Cardiac fibroblast (primary cell): Measurements from ENCODE around the gene EIF2A.

Experiments
- DNase-seq, 2 donors: peaks; one replicate each; pipeline versions ENCODE4 v3.0.0 to v3.0.0-alpha.2; 2010; ENCODE audit warnings: low read depth in 2 of 2
- H3K4me3 ChIP-seq, 2 donors: replicated peaks in 1 of 2; 1 replicate in 1 of 2; 2 replicates in 1 of 2; pipeline ENCODE4 v1.5.1; 2011; ENCODE audit warnings: low read depth in 2 of 2, low read length in 2 of 2, mild to moderate bottlenecking in 2 of 2, moderate library complexity in 1 of 2
- TF ChIP-seq, protein P1 (sequence below): IDR thresholded peaks from one replicate; pipeline ENCODE4 v1.5.1; 2011; ENCODE audit warnings: low read depth, mild to moderate bottlenecking, low read length, inconsistent platforms

Gene EIF2A

DNA sequence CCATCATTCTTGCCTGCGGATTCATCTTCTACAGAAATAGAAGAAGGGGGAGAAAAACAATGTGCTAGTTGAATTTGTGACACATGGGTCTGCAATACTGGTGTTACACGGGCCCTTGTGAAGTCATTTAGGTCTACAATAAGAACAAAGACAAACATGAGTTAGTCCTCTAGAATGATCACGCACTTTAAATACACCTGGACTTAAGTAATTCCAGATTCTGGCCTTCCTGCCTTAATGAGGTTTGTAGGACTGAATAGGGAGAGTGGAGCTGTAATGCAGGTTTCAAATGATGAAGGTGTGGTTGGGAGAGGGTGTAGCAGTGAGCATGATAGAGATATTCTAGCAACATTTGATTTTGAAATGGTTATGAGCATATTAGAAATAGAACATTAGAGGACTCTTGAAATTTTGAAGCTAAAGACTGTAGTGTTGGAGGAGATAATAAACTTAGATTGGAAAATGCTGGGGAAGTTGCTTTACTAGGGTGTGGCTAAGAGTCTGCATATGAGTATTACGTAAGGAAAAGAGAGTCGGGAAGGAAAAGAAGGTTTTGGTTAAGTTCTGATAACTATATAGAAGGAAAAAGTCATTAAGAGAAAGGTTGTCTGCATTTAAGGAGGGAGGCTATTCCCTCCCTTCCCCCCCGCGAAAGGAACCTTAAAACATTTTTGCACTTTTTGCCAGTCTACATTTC lies 606 bp downstream of the EIF2A start:
- peak overlapping the region; percentile 89 to 97 for H3K4me3 ChIP-seq
- peak; percentile 37 to 53 for DNase-seq
- TF ChIP-seq, protein P1, sequence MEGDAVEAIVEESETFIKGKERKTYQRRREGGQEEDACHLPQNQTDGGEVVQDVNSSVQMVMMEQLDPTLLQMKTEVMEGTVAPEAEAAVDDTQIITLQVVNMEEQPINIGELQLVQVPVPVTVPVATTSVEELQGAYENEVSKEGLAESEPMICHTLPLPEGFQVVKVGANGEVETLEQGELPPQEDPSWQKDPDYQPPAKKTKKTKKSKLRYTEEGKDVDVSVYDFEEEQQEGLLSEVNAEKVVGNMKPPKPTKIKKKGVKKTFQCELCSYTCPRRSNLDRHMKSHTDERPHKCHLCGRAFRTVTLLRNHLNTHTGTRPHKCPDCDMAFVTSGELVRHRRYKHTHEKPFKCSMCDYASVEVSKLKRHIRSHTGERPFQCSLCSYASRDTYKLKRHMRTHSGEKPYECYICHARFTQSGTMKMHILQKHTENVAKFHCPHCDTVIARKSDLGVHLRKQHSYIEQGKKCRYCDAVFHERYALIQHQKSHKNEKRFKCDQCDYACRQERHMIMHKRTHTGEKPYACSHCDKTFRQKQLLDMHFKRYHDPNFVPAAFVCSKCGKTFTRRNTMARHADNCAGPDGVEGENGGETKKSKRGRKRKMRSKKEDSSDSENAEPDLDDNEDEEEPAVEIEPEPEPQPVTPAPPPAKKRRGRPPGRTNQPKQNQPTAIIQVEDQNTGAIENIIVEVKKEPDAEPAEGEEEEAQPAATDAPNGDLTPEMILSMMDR: no peak

DNA sequence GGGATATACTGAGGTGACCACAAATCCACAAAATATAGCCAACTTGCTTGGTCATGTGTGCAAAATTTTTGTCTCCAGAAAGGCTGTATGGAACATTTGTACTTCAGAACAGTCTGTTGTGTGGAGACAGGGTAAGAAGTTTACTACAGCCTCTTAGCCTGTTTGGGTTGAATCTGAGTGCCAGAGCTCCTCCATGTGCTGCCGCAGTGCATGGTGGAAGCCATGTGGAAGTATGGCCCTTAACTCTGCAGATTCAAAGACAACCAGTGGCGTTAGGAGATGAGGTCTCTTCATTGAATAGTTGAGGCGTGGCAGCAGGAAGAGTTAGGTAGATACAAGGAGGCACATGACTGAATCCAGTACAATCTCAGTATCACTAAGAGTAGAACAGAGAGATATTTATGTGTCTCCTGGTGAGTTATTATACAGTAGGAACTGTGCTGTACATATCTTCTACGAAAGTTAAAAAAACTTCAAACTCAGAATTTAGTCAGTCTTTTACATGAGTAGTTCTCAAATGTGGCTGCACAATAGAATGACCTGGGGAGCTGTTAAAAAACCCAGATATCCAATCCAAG lies 9.4 kb downstream of the EIF2A start:
- no peak for DNase-seq
- TF ChIP-seq, protein P1: no peak

DNA sequence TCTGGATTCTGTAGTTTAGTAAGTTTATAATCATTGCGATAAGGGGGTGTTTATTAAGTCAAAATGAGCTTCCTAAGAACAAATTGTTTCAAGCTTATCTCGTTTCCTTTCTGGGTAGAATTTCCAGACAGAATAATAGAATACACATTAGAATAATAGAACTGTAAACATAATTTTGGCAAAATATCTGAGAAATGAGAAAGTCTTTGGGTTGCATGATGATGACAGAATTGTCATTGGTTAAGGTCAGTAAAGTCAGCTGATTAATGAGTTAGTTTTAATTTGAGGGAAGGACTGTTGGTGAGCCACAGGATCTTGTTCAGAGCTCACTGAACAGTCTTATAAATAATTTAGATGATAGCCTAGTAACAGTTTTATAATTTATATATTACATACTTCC lies 10.2 kb downstream of the EIF2A start:
- H3K4me3 ChIP-seq: no peak overlapping the region
- TF ChIP-seq, protein P1: no peak
- DNase-seq: no peak

More for the DNA sequence above, 9.4 kb downstream of the EIF2A start:
- no peak overlapping the region for H3K4me3 ChIP-seq

DNA sequence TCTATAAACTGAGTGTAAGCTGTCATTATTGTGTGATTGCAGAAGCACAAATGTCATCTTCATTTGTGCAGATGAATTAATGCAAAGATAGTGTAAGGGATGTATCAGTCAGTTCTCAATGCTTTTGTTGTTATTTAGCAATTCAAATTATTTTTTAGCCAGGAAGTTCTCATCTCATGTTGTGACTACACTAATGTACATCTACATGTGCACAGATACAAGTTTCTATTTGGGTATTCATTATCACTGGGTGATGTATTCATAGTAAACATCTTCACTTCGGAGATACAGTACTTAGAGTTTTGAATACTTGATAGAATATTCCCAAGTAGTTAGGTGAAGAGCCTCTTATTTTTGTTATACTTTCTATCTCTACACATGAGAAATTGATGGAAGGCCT lies 11.1 kb downstream of the EIF2A start:
- TF ChIP-seq, protein P1: no peak

DNA sequence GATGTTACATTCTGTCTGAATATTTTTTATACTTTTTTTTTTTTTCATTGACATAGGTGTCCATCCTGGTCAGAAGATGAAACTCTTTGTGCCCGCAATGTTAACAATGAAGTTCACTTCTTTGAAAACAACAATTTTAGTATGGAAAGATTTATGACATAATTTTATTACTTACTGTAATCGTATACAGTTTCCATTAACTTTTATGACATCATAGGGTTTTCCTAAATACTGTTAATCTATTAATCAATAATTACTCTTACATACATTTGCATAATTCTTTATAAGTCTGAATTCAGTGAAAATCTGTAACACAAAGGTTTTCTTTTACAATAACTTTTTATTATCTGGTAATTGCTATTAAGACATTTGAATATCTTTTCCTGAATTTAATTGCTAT lies 17.7 kb downstream of the EIF2A start:
- no peak overlapping the region for H3K4me3 ChIP-seq
- TF ChIP-seq, protein P1: no peak
- no peak for DNase-seq

More for the DNA sequence above, 11.1 kb downstream of the EIF2A start:
- no peak overlapping the region for H3K4me3 ChIP-seq
- DNase-seq: no peak

DNA sequence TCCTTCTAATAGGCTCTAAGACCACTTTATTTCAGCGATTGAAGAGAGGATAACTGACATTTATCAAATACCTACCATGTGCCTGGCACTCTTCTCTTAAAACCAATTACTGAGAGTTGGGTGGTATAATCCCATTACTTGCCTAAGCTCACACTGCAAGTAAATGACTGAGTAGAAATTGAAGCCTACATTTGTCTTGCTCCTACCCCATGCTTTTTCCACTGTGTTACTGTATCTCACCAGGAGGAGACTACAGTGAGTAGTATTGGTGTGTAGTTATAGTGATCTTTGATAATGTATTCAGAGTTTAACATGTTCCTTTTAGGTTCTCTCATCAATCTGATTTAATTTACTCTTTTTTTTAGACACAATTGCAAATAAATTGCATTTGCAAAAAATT lies 20.7 kb downstream of the EIF2A start:
- DNase-seq: no peak
- TF ChIP-seq, protein P1: no peak

More for the DNA sequence above, 20.7 kb downstream of the EIF2A start:
- no peak overlapping the region for H3K4me3 ChIP-seq
